Endothelial cell of umbilical vein (primary cell): ENCODE measurements around the gene NIN. TPM values are rescaled to one million over a fixed set of nuclear protein-coding genes. Genes with fewer than 3 reads are reported as not detected.
A peak's percentile ranks its signal among the peaks of the same experiment; 100 is the strongest.

ENCODE experiments used
- BruUV-seq: library from RNA; stranded (reverse); fragments of 400-500 nt; replicated peaks from 2 replicates; lab custom pipeline; 2021; lab: Mats Ljungman, UMichigan
- CTCF ChIA-PET: fragments of 300-600, 350-600 bp; sonication (Branson Sonifier 250); formaldehyde crosslinking; loops from one replicate; lab custom pipeline; 2021; ENCODE audit warnings: antibody characterized with exemption, inconsistent platforms; lab: Charles Lee
- POLR2A ChIA-PET: fragments of 300-600, 350-600 bp; sonication (Branson Sonifier 250); formaldehyde crosslinking; loops from one replicate; lab custom pipeline; 2021; ENCODE audit warnings: antibody characterized with exemption, inconsistent platforms; lab: Charles Lee
- DNase-seq: peaks from one replicate; pipeline ENCODE4 v3.0.0-alpha.2; 2011; ENCODE audit warnings: low read depth, low spot score
- FAIRE-seq: peaks from 2 replicates; lab custom pipeline; 2011; peaks lifted over from hg19 to GRCh38; lab: Jason Lieb, UNC
- H2AFZ ChIP-seq: 2 replicates; pipeline ENCODE4 v1.6.0; 2012; ENCODE audit warnings: low read depth, low read length, control low read depth, inconsistent platforms
- H3K27ac ChIP-seq: 2 replicates; pipeline ENCODE4 v1.5.1; 2011; ENCODE audit warnings: low read depth, mild to moderate bottlenecking, control low read depth, low read length, moderate library complexity; ENCODE audit not compliant: insufficient read depth
- H3K27me3 ChIP-seq, 2 experiments: 2 replicates each; pipeline versions ENCODE4 v1.6.0 to v1.6.1; 2011; ENCODE audit warnings: low read length in 2 of 2, mixed read lengths in 1 of 2; ENCODE audit not compliant: control insufficient read depth in 2 of 2, insufficient read depth in 2 of 2
- H3K36me3 ChIP-seq, 2 experiments: 2 replicates in 1 of 2; 3 replicates in 1 of 2; pipeline ENCODE4 v1.5.1; 2011; ENCODE audit warnings: low read length in 2 of 2, mild to moderate bottlenecking in 1 of 2, moderate library complexity in 1 of 2; ENCODE audit not compliant: control insufficient read depth in 2 of 2, insufficient read depth in 2 of 2; ENCODE audit errors: extremely low read depth in 1 of 2
- H3K4me1 ChIP-seq: 3 replicates; pipeline ENCODE4 v1.5.1; 2011; ENCODE audit warnings: mild to moderate bottlenecking, low read length; ENCODE audit not compliant: control insufficient read depth, insufficient read depth; ENCODE audit errors: extremely low read depth
- H3K4me2 ChIP-seq: 2 replicates; pipeline ENCODE4 v1.6.1; 2011; ENCODE audit warnings: low read length, control low read depth, mixed read lengths; ENCODE audit not compliant: insufficient read depth
- H3K4me3 ChIP-seq, 3 experiments: fragments of 200-600 bp in 1 of 3; sonication (generic), shearing (Covaris generic) in 1 of 3; replicated peaks in 1 of 3; 2 replicates each; pipeline ENCODE4 v1.5.1; 2011 to 2016; ENCODE audit warnings: control low read depth in 3 of 3, low read length in 3 of 3, mild to moderate bottlenecking in 2 of 3, inconsistent platforms in 1 of 3, low read depth in 1 of 3, moderate library complexity in 1 of 3; ENCODE audit not compliant: insufficient read depth in 1 of 3
- H3K79me2 ChIP-seq: 2 replicates; pipeline ENCODE4 v1.6.0; 2012; ENCODE audit warnings: low read length, inconsistent platforms; ENCODE audit not compliant: control insufficient read depth, insufficient read depth
- H3K9ac ChIP-seq: replicated peaks from 2 replicates; pipeline ENCODE3; 2011; ENCODE audit warnings: low read length, control low read depth; ENCODE audit not compliant: insufficient read depth; ENCODE audit errors: extremely low read depth
- H3K9me1 ChIP-seq: replicated peaks from 3 replicates; pipeline ENCODE4 v1.6.0; 2011; ENCODE audit warnings: mild to moderate bottlenecking, low read length; ENCODE audit not compliant: control insufficient read depth, insufficient read depth; ENCODE audit errors: extremely low read depth
- H3K9me3 ChIP-seq: replicated peaks from 2 replicates; pipeline ENCODE4 v1.5.1; 2012; ENCODE audit warnings: low read length, inconsistent platforms; ENCODE audit not compliant: control insufficient read depth, insufficient read depth
- H4K20me1 ChIP-seq: replicated peaks from 2 replicates; pipeline ENCODE3; 2011; ENCODE audit warnings: mild to moderate bottlenecking, low read length; ENCODE audit not compliant: control insufficient read depth, insufficient read depth; ENCODE audit errors: extremely low read depth
- CTCF ChIP-seq, 2 donors: IDR thresholded peaks; 1 replicate in 1 of 2; 2 replicates in 1 of 2; pipeline ENCODE4 v1.5.1; 2011; ENCODE audit warnings: low read length in 2 of 2, mild to moderate bottlenecking in 2 of 2, moderate library complexity in 2 of 2, control low read depth in 1 of 2, inconsistent platforms in 1 of 2, low read depth in 1 of 2; ENCODE audit not compliant: insufficient read depth in 1 of 2; ENCODE audit errors: extremely low read depth in 1 of 2
- FOS ChIP-seq: IDR thresholded peaks from 2 replicates; pipeline ENCODE4 v1.6.1; 2011; ENCODE audit warnings: mild to moderate bottlenecking, low read length, moderate library complexity, borderline replicate concordance; ENCODE audit not compliant: insufficient read depth
- GATA2 ChIP-seq: IDR thresholded peaks from 2 replicates; pipeline ENCODE4 v1.7.0; 2011; ENCODE audit warnings: low read depth, mild to moderate bottlenecking, moderate library complexity, mixed read lengths, low read length; ENCODE audit not compliant: insufficient read length, insufficient read depth
- JUN ChIP-seq: IDR thresholded peaks from 2 replicates; pipeline ENCODE4 v1.6.1; 2011; ENCODE audit warnings: borderline replicate concordance, low read depth; ENCODE audit not compliant: insufficient read length, insufficient read depth
- POLR2A ChIP-seq: IDR thresholded peaks from 2 replicates; pipeline ENCODE4 v1.6.1; 2012; ENCODE audit warnings: low read depth, mild to moderate bottlenecking, control low read depth, low read length
- POLR2AphosphoS5 ChIP-seq: IDR thresholded peaks from 2 replicates; pipeline ENCODE4 v1.6.1; 2012; ENCODE audit warnings: low read depth, mild to moderate bottlenecking, control low read depth, low read length, moderate library complexity; ENCODE audit not compliant: insufficient read depth
- dilution Hi-C: fragments of 300-500 bp; cut with MboI; formaldehyde crosslinking; loops from one replicate; pipeline ENCODE4 v1.15.0; 2019; ENCODE audit warnings: low sequenced_read_pairs; ENCODE audit not compliant: extremely low pct_ligation_motif_present
- intact Hi-C: fragments of 100-400 bp; cut with micrococcal nuclease; formaldehyde crosslinking; loops from one replicate; pipeline ENCODE4 v1.10.0; 2022
- polyA plus RNA-seq, 4 experiments: library from polyadenylated mRNA; depleted of rRNA in 3 of 4; stranded (reverse) in 3 of 4; unstranded in 1 of 4; fragments of >200 nt; gene quantifications; 2 replicates each; pipeline versions ENCODE4 v1.2.1 to v1.2.3, GENCODE V29; 2011 to 2012; ENCODE audit warnings: missing spikeins in 1 of 4
- total RNA-seq: library from RNA; stranded (reverse); gene quantifications from 2 replicates; pipeline ENCODE4 v1.2.3, GENCODE V29; 2021

NIN gene
- total and polyA plus RNA-seq, 2 donors (not counting 3 experiments of a cell fraction or from before 2014, with no cell fraction given), result 7.1 to 76.3 TPM

GRCh38 chr14:50768680-50769079 is 62.3 kb downstream of the NIN start:
- FAIRE-seq (peak; percentile 65), DNase-seq (no peak)
- Histone ChIP-seq H3K9ac (no peak overlapping the region), H3K79me2 (no peaks in the 10 kb centered on the region), H3K9me3 (no peaks in the 10 kb centered on the region), H3K9me1 (no peaks in the 10 kb centered on the region), H3K27ac (peak overlapping the region; percentile 23), H4K20me1 (no peaks in the 10 kb centered on the region), H3K4me2 (no peak overlapping the region), H3K27me3 (no peaks in the 10 kb centered on the region), H2AFZ (no peak overlapping the region), H3K4me1 (peaks cover 11% of the 10 kb centered on the region), H3K36me3 (peaks cover 17 to 34% of the 10 kb centered on the region in 2 experiments), H3K4me3 (no peak overlapping the region)
- dilution Hi-C loops, result no loop called here
- no TSS peak for BruUV-seq
- POLR2A ChIA-PET, result no interaction called here
- intact Hi-C loops, result no loop called here
- TF ChIP-seq CTCF (IDR thresholded peaks at IDR 0.05; ENCODE audit: extremely low read depth in 1 of 2, insufficient read depth in 1 of 2, low read depth in 1 of 2, low read length in 2 of 2), result no peak
- TF ChIP-seq JUN, result no peak
- no peak for TF ChIP-seq POLR2A
- peak; percentile 8 for TF ChIP-seq FOS
- TF ChIP-seq GATA2, result no peak
- no peak for TF ChIP-seq POLR2AphosphoS5
- CTCF ChIA-PET, result interaction anchor here (0.7 to 1.3 kb wide), 5 partner anchors 9 to 168 kb away, joined by 3 to 7 read pairs (median 4); no protein-coding TSS in a partner anchor
